Renal pelvis (tissue), 4 donors: ENCODE data around the gene SEPTIN1. TPM values are rescaled to one million over a fixed set of nuclear protein-coding genes. Genes with fewer than 3 reads are reported as not detected.
"Not testable (repeated sequence)": the region's sequence is repeated elsewhere in the genome, so short reads cannot be mapped to it uniquely, and the experiment has no call there.

ENCODE experiments used
- DNase-seq: peaks from one replicate; pipeline ENCODE4 v3.0.0-alpha.2; 2013
- polyA plus RNA-seq, 3 donors: library from polyadenylated mRNA; unstranded; fragments of 120-200 nt; gene quantifications; one replicate each; pipeline ENCODE4 v1.2.1, GENCODE V29; 2013; ENCODE audit not compliant: insufficient read length in 3 of 3

The SEPTIN1 gene
- polyA plus RNA-seq, 3 donors, result 2.6 to 2.8 (median 2.6) TPM

DNA sequence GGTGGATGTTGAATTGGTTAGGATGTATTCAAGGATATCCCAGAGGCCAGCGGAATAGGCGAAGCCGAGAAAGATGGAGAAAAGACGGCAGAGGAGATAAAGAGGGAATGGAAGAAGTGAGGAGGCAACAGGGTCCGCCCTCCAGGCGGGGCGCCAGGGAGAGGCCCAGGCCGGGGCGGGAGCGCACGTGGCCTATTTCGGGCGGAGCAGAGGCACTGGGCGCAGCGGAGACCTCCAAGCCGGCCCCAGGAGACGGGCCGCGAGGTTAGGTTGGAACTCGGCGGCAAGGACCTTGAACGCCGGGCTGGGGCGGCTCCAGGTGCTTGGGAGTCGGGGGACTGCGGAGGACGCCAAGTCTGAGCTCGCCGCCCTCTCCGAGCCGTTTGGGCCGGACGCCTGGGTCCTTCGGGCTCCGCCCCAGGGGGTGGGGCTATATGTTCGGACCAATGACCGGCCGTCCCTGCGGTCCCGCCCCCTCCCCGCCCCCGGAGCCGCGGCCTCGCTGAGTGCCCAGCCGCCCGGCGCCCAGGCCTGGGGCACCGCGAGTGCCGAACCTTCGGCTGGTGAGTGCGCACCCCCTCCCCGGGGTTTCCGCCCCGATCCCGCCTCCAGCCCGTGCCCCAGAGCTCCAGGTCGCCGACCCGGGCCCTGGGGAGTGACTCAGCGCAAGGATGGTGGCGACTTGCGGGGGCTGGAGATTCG is 24.9 kb upstream of the SEPTIN1 start, which contains the start of gene ZNF771:
ZNF771 (plus strand) TSS at position 505 of the 702 bp plus-strand sequence. CDS start 448 bp downstream, outside the sequence.
- DNase-seq, result peak; percentile 92

DNA sequence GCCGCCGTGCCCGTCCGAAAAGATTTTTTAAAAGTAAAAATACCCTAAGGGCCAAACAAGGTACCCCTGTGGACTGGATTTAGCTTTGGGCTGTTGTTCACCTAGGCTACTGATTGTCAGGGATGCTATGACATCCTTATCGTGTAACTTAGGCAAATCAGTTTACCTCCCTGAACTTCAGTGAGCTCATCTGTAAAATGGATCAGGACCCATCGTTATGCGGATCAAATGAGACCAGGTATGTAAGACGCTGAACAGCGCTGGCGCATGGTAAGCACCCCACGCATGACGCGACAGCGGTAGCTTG is 24.4 kb upstream of the SEPTIN1 start:
- no peak for DNase-seq

DNA sequence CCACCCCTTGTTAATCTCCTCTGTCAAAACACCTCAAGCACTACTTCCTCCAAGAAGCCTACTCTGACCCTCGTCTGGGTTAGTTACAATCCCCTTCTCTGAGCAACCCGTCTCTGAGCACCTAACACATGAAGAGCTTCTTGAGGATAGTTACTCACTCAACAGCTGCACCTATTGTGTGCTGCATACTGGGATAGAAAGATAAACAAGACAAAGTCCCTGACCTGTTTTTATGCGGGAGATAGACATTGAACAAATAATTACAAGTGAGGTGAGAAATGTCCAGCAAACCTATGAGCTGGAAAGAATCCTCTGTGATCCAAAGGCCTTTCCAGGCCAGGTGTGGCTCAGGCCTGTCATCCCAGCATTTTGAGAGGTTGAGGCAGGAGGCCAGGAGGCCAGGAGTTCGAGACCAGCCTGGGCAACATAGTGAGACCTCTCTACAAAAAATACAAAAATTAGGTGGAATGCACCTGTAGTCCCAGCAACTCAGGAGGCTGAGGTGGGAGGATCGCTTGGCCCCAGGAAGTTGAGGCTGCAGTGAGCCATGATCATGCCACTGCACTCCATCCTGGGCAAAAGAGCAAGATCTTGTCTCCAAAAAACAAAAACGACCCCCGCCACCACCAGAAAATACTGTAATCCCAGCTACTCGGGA is 19.5 kb upstream of the SEPTIN1 start:
- DNase-seq, result no peak

DNA sequence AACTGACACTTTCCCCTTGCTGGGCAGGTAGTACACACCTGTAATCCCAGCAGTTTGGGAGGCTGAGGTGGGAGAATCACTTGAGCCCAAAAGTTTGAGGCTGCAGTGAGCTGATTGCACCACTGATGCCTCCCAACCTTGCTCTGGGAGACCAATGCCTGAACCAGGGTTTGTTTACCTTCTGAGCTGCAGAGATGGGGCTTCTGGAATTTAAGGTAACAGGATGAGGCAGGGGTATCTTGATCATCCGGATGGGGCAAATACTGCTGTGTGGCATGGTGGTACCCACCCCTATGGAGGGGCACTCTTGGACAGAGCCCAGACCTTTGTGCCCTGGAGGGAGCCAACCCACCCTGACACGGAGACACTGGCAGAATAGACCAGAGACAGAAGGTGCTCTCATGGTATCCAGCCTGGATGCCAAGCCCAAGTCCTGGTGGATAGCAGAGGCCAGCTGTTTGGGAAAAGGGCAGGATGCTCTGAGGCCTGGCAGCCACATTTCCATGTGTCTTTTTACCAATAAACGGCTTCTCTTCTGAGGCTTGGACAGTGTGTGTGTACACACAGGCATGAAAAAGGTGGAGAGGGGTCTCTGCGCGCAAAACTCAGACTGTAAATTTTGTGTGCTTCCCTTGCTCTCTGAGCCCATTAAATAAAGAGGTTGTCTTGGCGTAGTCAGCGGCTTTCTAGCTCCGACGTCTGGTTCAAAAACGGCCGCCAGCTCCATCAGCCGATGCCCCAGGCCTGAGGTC is 17.2 kb upstream of the SEPTIN1 start:
- DNase-seq, result no peak

DNA sequence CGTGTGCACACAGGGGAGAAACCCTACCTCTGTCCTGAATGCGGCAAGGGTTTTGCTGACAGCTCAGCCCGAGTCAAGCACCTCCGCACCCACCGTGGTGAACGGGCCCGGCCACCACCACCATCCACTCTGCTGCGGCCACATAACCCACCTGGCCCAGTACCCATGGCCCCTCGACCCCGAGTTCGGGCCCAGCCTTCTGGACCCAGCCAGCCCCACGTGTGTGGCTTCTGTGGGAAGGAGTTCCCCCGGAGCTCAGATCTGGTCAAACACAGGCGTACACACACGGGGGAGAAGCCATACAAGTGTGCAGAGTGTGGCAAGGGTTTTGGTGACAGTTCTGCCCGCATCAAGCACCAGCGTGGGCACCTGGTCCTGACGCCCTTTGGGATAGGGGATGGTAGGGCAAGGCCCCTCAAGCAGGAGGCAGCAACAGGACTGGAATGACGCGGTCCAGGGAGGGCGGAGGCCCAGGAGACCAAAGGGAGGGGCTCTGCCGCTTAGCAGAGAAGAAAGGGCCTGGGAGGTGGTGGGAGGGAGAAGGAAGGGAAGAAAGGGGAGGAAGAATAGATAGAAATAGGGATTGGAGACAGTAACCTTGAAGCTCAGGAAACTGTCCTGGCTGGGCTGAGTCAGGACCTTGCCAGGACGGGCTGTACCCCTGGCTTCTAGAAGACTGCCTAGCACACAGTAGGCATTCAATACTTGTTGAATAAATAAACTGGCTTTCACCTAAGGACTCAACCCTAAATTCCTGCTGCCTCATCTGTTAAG is 16.5 kb upstream of the SEPTIN1 start:
- DNase-seq, result no peak

DNA sequence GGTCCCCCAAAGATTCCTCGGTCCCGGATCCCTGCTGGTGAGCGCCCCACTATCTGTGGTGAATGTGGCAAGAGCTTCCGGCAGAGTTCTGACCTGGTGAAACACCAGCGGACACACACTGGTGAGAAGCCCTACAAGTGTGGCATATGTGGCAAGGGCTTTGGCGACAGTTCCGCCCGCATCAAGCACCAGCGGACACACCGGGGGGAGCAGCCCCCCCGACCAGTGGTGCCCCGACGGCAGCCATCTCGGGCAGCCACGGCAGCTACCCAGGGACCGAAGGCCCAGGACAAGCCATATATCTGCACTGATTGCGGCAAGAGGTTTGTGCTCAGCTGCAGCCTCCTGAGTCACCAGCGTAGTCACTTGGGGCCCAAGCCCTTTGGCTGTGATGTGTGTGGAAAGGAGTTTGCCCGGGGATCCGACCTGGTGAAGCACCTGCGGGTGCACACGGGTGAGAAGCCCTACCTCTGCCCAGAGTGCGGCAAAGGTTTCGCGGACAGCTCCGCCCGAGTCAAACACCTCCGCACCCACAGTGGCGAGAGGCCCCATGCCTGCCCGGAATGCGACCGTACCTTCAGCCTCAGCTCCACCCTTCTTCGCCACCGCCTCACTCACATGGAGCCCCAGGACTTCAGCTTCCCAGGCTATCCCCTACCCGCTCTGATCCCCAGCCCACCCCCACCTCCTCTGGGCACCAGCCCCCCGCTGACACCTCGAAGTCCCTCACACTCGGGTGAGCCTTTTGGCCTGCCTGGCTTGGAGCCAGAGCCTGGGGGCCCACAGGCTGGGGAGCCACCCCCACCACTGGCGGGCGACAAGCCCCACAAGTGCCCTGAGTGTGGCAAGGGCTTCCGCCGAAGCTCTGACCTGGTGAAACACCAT is 15.7 kb upstream of the SEPTIN1 start:
- DNase-seq, result no peak

DNA sequence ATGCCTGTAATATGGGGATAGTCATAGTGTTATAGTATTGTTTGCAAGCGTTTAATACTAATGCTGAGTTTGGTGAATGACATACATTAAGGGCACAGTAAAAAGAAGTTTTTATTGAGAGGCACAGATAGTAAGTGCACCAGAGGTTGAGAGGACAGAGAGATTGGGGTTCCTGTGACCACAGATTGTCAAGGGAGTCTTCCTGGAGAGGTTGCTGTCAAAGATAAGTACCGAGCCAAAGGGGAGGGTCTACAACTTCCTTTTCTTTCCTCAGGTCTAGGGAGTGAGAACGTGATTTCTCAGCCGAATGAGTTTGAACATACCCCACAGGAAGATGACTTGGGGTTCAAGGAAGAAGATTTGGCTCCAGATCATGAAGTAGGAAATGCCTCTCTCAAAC is 14.7 kb upstream of the SEPTIN1 start:
- no peak for DNase-seq

DNA sequence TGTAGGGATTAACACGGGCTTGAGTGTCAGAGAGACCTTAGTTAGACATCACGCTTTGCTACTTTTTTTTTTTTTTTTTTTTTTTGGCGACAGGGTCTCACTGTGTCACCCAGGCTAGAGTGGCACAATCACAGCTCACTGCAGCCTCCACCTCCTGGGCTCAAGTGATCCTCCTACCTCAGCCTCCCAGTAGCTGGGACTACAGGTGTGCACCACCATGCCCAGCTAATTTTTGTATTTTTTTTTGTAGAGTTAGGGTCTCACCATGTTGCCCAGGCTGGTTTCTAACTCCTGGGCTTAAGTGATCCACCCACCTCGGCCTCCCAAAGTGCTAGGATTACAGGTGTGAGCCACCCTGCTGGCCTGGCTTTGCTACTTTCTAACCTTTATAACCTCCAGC is 14.3 kb upstream of the SEPTIN1 start:
- not testable (repeated sequence) for DNase-seq

DNA sequence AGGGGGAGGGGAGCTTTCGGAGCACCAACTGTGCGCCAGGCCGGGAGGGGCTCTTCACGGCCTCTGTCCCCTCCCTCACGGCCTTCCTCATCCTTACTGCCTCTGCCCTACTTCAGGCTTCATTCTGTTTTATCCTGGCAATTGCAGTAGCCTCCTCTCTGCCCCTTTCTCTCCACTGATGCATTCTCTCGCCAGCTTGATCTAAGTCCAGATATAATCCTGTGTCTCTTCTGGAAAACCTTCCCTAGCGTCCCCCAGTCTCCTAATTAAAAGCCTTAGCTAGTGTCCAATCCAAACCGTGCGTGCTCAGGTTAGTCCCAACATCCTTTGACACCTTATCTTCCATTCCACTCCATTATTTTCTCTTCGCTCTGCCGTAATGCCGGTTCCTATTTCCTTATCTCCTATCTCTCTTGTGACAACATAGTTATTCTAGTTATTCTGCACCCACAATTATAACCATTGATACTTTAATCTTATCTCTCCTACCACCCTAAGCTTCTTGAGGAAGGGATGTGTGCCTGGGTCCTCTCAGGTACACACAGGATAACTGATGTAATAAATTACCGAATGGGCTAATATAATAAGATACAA is 13.7 kb upstream of the SEPTIN1 start:
- no peak for DNase-seq

DNA sequence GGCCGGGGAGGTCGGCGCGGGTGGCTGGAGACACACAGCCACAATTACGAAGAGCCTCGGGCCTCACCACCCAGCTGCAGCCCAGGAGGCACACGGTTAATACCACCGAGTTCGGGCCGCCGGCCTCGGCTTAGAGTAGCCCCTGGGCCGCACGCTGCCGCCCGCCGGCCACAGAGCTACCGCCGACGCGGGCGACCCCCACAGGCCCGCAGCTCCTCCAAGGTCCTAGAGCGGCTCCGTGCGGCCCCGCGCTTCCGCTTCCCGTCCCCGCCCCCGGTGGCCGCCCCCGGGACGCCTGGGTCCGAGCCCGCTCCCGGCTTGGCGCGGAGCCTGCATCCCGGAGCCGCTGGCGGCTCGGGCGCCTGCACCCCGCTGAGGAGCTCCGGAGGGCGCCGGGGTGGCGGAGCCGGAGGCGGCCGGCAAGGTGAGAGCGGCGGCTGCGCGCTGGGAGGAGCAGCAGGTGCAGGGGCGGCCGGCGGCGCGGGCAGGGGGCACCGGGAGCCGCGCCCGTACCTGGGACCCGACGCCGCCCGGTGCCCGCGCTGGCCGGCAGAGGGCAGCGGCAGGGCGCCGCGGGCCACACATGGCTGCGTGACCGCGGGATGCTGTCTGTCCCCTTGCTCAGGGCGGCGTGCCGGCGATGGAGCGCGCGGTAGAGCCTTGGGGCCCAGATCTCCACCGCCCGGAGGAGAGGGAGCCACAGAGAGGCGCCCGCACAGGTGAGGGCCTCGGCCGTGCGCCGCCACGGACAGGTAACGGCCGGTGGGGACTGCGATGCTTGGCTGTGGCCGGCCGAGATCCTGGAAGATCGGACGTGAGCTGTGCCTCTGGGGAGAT is 13.0 kb upstream of the SEPTIN1 start, which contains the start of gene ZNF48:
ZNF48 (plus strand) TSS at position 266 of the 837 bp plus-strand sequence; CDS start at position 641, 375 bp downstream.
- peak; percentile 93 for DNase-seq

DNA sequence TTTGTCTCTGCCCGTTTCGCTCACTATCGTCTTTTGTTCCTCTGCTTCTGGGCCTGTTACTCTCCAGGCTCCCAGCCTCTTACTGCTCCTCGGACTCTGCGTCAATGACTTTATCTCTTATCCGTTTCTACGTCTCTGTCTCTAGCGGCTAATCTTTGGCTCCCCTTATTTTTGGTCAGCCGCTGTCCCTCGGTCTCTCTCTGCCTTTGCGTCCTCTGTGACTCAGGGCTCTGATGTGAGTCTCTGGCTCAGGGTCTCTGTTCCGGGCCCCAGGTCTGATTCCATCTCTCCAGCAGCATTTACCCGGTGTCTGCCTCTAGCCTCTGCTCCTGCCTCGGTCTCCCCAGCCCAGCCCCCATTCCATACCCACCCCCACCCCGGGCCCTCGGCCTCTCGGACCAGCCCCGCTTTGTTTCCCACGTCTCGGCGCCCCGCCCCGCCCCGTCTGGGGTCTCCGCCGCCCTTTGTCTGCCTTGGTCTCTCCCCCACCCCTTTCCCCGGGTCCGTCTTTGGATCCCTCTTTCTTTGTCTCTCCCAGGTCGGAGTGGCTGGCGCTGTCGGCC is 12.3 kb upstream of the SEPTIN1 start:
- no peak for DNase-seq

DNA sequence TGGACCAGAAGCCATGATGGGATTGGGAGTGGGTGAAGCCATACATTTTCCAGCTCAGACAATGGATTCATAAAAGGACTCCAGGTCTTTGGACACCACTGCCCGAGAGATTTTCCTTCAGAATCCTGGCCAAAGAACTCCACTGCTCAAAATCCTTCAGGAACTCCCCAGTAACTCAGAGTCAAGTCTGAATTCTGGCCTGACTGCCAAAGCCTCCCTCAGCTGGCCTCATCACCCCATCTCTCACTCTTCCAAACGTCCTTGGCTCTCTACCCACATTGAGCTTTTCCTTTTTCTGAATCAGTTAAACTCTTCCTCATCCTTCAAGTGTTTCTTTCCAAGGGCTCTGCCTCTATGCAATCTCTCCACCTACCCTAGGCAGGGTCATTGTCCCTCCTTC is 1.2 kb upstream of the SEPTIN1 start:
- DNase-seq, result no peak

DNA sequence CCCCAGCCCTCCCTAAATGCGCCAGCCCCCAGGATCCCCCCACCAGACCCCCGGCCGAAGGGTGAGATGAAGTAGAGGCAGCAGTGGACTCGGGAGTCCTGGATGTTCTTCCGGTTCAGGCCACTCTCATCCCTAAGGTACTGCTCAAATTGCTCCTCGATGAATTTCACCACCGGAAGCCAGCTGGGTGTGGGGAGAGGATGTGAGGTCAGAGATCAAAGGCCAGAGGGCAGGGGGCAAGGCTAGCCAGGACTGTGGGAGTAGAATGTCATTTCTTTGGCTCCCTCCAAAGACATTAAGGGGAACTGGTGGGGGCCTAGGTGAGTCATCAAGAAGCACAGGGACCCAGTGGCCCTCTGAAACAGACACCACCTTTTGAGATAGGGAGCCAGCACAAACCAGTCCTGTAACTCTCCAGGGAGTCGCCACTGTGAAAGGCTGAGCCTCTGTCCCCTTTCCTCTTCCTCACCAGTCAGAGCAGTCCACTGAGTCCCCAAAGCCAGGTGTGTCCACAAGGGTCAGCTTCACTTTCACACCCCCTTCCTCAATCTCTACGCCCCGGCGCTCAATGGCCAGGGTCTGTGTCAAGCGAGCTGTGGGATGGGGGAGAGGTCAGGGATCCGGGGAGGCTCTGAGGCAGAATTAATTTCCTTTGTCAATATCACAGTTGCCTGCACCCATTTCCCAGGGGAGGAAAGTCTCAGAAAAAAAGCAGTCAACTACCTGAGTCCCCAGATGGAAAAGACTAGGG is 895 bp downstream of the SEPTIN1 start:
- DNase-seq, result no peak

DNA sequence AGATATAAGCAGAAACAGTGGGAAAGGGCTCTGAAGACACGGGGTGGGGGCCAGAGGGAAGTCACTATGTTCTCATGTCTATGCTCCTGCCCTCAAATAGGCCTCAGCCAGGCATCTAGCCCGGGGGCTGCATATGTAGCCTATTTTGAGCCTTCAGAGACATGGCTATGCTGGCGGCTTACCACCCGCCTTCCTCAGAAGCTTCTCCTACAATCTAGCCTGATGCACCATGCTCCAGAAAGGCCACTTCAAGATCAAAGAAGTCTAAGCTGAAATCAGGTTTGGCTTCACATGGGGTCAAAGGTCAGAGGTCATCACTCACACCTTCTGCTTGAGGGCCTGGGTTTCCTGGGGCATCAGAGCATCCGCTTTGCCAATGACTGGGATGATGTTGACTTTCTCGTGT is 1.6 kb downstream of the SEPTIN1 start:
- DNase-seq, result no peak

DNA sequence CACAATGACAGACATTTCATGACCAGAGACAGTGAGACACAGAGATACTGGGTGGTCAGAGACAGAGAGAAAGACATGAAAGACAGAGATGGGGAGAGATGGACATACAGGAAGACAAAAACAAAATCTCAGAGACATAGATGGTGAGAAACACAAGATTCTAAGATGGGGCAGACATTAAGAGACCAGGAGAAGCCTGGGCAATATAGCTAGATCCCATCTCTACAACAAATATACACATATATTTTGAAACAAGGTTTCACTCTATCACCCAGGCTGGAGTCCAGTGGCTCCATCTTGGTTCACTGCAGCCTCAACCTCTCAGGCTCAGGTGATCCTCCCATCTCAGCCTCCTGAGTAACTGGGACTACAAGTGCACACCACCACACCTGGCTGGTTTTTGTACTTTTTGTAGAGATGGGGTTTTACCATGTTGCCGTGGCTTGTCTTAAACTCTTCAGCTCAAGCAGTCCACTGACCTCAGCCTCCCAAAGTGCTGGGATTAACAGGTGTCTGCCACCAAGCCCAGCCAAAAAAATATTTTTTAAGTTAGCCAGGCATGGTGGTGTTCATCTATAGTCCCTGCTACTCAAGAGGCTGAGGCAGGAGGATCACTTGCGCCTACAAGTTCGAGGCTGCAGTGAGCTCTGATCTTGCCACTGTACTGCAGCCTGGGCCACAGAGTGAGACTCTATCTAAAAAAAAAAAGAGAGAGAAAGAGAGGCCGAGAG is 2.1 kb downstream of the SEPTIN1 start:
- DNase-seq, result no peak

DNA sequence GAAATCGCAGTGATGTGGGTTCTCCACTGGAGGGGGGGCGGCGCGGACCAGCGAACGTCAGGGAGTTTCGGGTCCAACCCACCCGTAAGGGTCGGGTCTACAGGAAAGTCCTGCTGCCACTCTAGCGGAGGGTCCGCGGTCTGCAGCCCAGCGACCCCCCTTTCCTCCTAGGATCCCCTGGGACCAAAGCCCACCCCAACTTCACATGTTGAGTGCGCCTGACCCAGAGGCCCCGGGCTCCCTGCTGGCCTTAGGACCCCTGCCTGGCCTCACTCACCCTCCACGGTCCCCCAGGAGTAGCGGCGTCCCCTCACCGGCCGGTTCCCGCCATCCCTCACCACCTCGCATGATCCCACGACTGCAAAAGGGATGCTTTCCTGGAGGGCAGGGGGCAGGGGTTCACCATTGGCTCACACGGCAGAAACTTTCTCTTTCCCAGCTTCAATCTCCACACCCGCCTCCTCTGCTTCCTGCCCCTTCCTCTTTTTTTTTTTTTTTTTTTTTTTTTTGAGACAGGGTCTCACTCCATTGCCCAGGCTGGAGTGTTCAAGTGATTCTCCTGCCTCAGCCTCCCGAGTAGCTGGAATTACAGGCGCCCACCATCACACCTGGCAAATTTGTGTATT is 3.1 kb downstream of the SEPTIN1 start:
- no peak for DNase-seq
